Osteoblast (primary cell): Measurements from ENCODE around the gene COQ8B. TPM values are rescaled to one million over a fixed set of nuclear protein-coding genes. Genes with fewer than 3 reads are reported as not detected.

ENCODE experiments used
- DNase-seq: peaks from one replicate; pipeline ENCODE4 v3.0.0; 2011; ENCODE audit warnings: low spot score, mixed read lengths; ENCODE audit not compliant: insufficient read length; ENCODE audit errors: missing footprints
- H2AFZ ChIP-seq: 2 replicates; pipeline ENCODE4 v1.6.0; 2011; ENCODE audit warnings: mild to moderate bottlenecking, low read length
- H3K27ac ChIP-seq: 2 replicates; pipeline ENCODE4 v1.5.1; 2011; ENCODE audit warnings: mild to moderate bottlenecking, low read depth, low read length, moderate library complexity
- H3K27me3 ChIP-seq: 2 replicates; pipeline ENCODE4 v1.6.0; 2012; ENCODE audit warnings: mild to moderate bottlenecking, control low read depth, inconsistent platforms, low read length, moderate library complexity; ENCODE audit not compliant: insufficient read depth
- H3K36me3 ChIP-seq: 2 replicates; pipeline ENCODE4 v1.5.1; 2011; ENCODE audit warnings: mild to moderate bottlenecking, low read length, control low read depth, moderate library complexity; ENCODE audit not compliant: insufficient read depth
- H3K4me1 ChIP-seq: 2 replicates; pipeline ENCODE4 v1.5.1; 2011; ENCODE audit warnings: mild to moderate bottlenecking, low read length, control low read depth, moderate library complexity; ENCODE audit not compliant: insufficient read depth
- H3K4me2 ChIP-seq: 2 replicates; pipeline ENCODE4 v1.6.0; 2011; ENCODE audit warnings: mild to moderate bottlenecking, low read length; ENCODE audit not compliant: insufficient read depth
- H3K4me3 ChIP-seq: fragments of 200-600 bp; sonication (generic); 3 replicates; pipeline ENCODE4 v1.5.1; 2012; ENCODE audit warnings: mild to moderate bottlenecking, low read length, inconsistent platforms; ENCODE audit not compliant: insufficient read depth
- H3K79me2 ChIP-seq: 2 replicates; pipeline ENCODE4 v1.6.0; 2012; ENCODE audit warnings: mild to moderate bottlenecking, low read length, control low read depth, inconsistent platforms; ENCODE audit not compliant: insufficient read depth
- H3K9me3 ChIP-seq: 2 replicates; pipeline ENCODE4 v1.5.1; 2011; ENCODE audit warnings: low read depth, low read length, control low read depth
- H4K20me1 ChIP-seq: 2 replicates; pipeline ENCODE4 v1.6.0; 2012; ENCODE audit warnings: mild to moderate bottlenecking, low read length, control low read depth; ENCODE audit not compliant: insufficient read depth
- CTCF ChIP-seq: IDR thresholded peaks from 2 replicates; pipeline ENCODE4 v1.5.1; 2011; ENCODE audit warnings: mild to moderate bottlenecking, low read depth, low read length, moderate library complexity; ENCODE audit errors: extremely low read depth
- total RNA-seq: library from RNA; depleted of rRNA; stranded (reverse); fragments of >200 nt; gene quantifications from 2 replicates; pipeline ENCODE4 v1.2.3, GENCODE V29; 2012

COQ8B gene
- total RNA-seq, 1 donor = 32.9 TPM

- H3K79me2 ChIP-seq = no peaks in the 10 kb centered on the region
- no peaks in the 10 kb centered on the region for H3K4me1 ChIP-seq
- DNase-seq = no peak
- no peak overlapping the region for H3K27ac ChIP-seq
- no peaks in the 10 kb centered on the region for H3K9me3 ChIP-seq
- H2AFZ ChIP-seq = no peak overlapping the region
- no peak overlapping the region for H3K4me3 ChIP-seq
- peaks cover 33% of the 10 kb centered on the region for H3K36me3 ChIP-seq
- H3K4me2 ChIP-seq = no peak overlapping the region
- no peaks in the 10 kb centered on the region for H4K20me1 ChIP-seq
- no peak for TF ChIP-seq CTCF
- no peaks in the 10 kb centered on the region for H3K27me3 ChIP-seq
Measured at GRCh38 chr19:40739030-40739839, 22.5 kb upstream of the COQ8B start.

- H3K27me3 ChIP-seq = no peaks in the 10 kb centered on the region
- no peaks in the 10 kb centered on the region for H3K9me3 ChIP-seq
- no peak for TF ChIP-seq CTCF
- H3K27ac ChIP-seq = no peak overlapping the region
- peaks cover 52% of the 10 kb centered on the region for H3K36me3 ChIP-seq
- no peaks in the 10 kb centered on the region for H3K4me1 ChIP-seq
- H3K4me3 ChIP-seq = no peak overlapping the region
- H3K4me2 ChIP-seq = no peak overlapping the region
- no peak for DNase-seq
- no peaks in the 10 kb centered on the region for H3K79me2 ChIP-seq
- no peak overlapping the region for H2AFZ ChIP-seq
- no peaks in the 10 kb centered on the region for H4K20me1 ChIP-seq
Measured at GRCh38 chr19:40737102-40737644, 20.5 kb upstream of the COQ8B start.

GRCh38 chr19:40736661-40737060 is 20.0 kb upstream of the COQ8B start:
- Histone ChIP-seq H3K4me3 (no peak overlapping the region), H3K4me1 (no peaks in the 10 kb centered on the region), H3K79me2 (no peaks in the 10 kb centered on the region), H3K27ac (no peak overlapping the region), H3K4me2 (no peak overlapping the region), H3K27me3 (no peaks in the 10 kb centered on the region), H2AFZ (no peak overlapping the region), H4K20me1 (no peaks in the 10 kb centered on the region), H3K36me3 (peaks cover 52% of the 10 kb centered on the region), H3K9me3 (no peaks in the 10 kb centered on the region)
- no peak for TF ChIP-seq CTCF
- no peak for DNase-seq

GRCh38 chr19:40735013-40735771 is 18.5 kb upstream of the COQ8B start:
- no peaks in the 10 kb centered on the region for H3K27me3 ChIP-seq
- H3K4me1 ChIP-seq = no peaks in the 10 kb centered on the region
- H3K36me3 ChIP-seq = peaks cover 63% of the 10 kb centered on the region
- H3K79me2 ChIP-seq = no peaks in the 10 kb centered on the region
- H3K9me3 ChIP-seq = no peaks in the 10 kb centered on the region
- H3K4me3 ChIP-seq = no peak overlapping the region
- no peaks in the 10 kb centered on the region for H4K20me1 ChIP-seq
- DNase-seq = no peak
- no peak for TF ChIP-seq CTCF
- no peak overlapping the region for H3K27ac ChIP-seq
- H2AFZ ChIP-seq = no peak overlapping the region
- no peak overlapping the region for H3K4me2 ChIP-seq
